ENCODE data around the gene OARD1.
"Not testable (repeated sequence)": the region's sequence is repeated elsewhere in the genome, so short reads cannot be mapped to it uniquely, and the experiment has no call there.

Gene OARD1

DNA sequence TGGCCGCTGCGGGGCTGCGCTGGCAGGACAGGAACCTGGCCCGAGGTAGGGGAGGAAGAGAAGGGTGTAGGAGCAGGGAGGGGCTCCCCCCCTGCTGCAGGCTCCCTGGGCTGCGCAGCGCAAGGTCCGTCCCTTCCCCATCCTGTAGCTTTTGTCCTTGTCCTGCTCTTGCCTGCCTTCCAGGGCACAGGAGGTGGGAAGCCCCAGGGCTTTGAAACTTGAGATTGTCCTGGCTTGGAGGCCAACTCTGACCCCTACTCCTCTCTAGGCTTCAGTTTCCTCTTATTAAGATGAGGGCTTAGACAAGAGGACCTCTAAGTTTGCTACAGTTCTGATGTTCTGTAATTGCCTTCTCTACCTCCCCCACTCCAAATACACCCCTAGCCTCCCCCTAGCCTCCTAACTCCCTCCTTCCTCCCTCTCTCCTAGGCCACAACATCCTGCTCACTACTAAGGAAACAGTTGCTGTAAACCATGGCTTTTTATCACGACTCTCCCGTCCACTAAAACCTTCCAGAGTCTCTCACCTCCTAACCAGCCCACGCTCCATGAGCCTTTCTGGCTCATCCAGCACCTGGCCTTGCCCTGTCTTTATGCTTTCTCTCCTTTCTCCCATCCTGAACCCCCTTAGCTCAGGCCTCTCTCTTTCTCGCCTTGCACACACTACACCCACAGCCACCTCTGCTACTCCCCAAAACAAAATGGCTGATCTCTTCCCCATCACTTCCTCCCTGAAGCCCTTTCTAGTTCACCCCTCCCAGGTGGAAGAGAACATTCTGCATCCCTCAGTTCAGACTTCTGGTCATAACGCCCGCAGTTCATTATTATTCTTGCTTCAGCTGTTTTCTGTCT lies 43.4 kb downstream of the OARD1 start:
- no peak for DNase-seq (ENCODE audit: low read depth in 3 of 3, low spot score in 1 of 3)

GRCh38 chr6:41027799-41028560 lies 44.2 kb downstream of the OARD1 start:
- peak; percentile 31 to 68 (median 48) for DNase-seq (ENCODE audit: low read depth in 3 of 3, low spot score in 1 of 3)

DNA sequence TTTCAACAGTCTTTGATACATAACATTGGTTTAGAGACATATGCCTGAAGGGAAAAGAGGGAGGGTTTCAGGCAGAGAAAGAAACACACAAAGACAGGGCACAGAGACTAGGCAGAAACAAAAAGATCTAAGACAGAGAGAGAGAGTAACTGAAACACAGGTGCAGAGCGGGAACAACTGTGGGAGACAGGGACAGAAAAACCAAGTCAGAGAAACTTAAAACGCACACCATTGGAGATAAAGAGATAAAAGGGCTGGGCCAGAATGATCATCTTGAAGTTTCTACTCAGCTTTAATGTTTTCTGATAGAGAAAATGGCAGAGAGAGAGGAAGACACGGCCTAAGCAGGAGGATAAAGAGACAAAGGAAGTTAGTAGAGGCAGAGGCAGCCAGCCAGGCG lies 44.9 kb downstream of the OARD1 start:
- no peak for DNase-seq (ENCODE audit: low read depth in 3 of 3, low spot score in 1 of 3)

DNA sequence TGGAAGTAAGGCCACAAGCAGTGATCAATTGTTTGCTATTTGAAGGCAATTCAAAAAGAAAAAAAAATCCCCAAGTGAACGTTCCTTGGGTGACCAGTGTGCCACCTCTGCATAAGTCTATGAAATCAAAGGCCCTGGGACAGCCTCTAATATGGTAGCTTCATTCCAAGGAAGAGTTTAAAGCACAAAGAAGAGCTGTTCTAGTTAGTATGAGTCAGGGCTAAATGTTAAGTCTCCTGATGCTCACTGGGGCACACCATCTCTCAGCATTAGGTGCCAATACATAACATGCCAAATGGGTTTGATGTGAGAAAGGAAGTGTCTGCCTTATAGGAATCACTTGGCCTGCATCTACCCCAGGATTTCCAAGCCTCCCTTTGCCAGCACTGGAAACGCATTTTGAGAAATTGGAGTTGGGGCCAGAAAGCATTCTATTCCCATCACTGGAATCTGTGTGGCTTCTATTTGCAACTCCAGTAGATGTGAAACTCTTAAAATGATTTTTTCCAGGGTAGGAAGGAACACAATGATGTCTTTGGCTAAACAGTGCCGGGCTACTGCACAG lies 46.1 kb downstream of the OARD1 start:
- no peak for DNase-seq (ENCODE audit: low read depth in 3 of 3, low spot score in 1 of 3)

- no peak for DNase-seq (ENCODE audit: low read depth in 3 of 3, low spot score in 1 of 3)
Observed at GRCh38 chr6:41023114-41023513, 49.0 kb downstream of the OARD1 start.

DNA sequence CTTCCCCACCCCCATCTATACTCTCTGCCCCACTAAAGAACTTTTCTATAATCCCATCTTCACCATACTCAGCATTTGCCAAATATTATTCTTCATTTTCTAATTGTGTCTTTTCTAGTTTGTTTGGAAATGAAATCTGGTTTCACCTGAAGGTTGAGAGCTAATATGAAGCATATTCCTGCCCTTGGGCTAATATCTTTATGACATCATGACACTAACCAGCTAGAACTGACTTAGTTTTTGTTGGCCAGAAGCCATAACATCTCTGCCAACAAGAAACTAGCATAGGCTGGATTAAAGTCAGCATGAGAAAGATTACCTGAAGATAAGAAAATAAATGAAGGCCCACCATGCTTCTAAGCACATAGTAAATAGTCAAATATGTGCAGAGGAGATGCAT lies 49.9 kb downstream of the OARD1 start:
- no peak for DNase-seq (ENCODE audit: low read depth in 3 of 3, low spot score in 1 of 3)

- no peak for DNase-seq (ENCODE audit: low read depth in 3 of 3, low spot score in 1 of 3)
Observed at GRCh38 chr6:41021832-41022231, 50.3 kb downstream of the OARD1 start.

GRCh38 chr6:41017663-41018062 lies 54.5 kb downstream of the OARD1 start:
- DNase-seq (ENCODE audit: low read depth in 3 of 3, low spot score in 1 of 3) = no peak

DNA sequence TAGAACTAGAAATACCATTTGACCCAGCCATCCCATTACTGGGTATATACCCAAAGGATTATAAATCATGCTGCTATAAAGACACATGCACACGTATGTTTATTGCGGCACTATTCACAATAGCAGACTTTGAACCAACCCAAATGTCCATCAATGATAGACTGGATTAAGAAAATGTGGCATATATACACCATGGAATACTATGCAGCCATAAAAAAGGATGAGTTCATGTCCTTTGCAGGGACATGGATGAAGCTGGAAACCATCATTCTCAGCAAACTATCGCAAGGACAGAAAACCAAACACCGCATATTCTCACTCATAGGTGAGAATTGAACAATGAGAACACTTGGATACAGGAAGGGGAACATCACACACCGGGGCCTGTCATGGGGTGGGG lies 56.3 kb downstream of the OARD1 start:
- not testable (repeated sequence) for DNase-seq (ENCODE audit: low read depth in 3 of 3, low spot score in 1 of 3)

GRCh38 chr6:41014780-41015179 lies 57.4 kb downstream of the OARD1 start:
- DNase-seq (ENCODE audit: low read depth in 3 of 3, low spot score in 1 of 3) = no peak

Measured in stimulated activated CD4-positive, alpha-beta T cell treated with anti-CD3 and anti-CD28 coated beads, TNF-alpha, amount 100 ng/mL, for 1 hour (primary cell).